C4-2B (cell line): ENCODE measurements around the gene VSIG10.

ENCODE experiments used
- ZFX ChIP-seq: fragments of 450-650 bp; IDR thresholded peaks from 2 replicates; pipeline ENCODE4 v1.6.1; 2017
- TF ChIP-seq, protein P1 (sequence below): fragments of 450-650 bp; conservative IDR thresholded peaks from 2 replicates; pipeline ENCODE4 v1.5.1; 2017; ENCODE audit warnings: mild to moderate bottlenecking

DNA sequence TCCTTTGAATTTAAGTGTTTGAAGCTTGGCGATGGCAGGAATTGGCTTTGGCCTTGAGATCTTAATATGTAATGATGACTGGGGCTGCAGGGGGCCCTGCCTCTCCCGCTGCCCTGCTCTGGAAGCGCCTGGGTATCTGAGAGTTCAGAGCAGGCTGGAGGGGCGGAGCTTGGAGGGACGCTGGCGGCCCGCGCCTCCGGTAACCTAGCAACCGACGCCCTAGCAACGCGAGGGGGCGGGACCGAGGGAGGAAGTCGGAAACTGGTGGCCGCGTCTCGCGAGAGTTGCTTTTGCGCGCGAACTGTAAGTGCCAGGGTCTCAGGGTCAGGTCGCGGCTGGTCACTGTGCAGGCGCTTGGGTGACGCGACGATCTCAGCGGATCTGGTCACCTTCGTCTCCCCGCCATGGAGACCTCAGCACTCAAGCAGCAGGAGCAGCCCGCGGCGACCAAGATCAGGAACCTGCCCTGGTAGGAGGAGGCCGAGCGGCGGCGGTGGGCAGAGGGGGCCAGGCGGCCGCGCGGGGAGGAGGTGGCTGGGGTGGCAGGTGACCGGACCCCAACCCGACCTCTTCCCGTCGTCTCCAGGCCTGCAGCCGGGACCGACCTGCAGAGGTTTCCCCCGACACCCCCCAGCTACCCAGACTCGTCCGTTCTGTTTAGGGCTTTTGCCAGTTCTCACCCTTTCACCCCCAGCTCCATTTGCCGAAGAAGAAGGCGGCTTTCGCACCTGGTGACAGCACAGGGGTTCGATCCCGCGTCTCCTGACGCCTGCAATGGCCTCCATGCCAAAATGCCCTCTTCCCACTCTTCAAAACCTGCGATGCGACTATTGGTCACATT is 87.2 kb downstream of the VSIG10 start, which contains the start of gene RFC5:
- TF ChIP-seq, protein P1, sequence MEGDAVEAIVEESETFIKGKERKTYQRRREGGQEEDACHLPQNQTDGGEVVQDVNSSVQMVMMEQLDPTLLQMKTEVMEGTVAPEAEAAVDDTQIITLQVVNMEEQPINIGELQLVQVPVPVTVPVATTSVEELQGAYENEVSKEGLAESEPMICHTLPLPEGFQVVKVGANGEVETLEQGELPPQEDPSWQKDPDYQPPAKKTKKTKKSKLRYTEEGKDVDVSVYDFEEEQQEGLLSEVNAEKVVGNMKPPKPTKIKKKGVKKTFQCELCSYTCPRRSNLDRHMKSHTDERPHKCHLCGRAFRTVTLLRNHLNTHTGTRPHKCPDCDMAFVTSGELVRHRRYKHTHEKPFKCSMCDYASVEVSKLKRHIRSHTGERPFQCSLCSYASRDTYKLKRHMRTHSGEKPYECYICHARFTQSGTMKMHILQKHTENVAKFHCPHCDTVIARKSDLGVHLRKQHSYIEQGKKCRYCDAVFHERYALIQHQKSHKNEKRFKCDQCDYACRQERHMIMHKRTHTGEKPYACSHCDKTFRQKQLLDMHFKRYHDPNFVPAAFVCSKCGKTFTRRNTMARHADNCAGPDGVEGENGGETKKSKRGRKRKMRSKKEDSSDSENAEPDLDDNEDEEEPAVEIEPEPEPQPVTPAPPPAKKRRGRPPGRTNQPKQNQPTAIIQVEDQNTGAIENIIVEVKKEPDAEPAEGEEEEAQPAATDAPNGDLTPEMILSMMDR: no peak
- TF ChIP-seq ZFX: peak; percentile 52; the same call in 1 of the 2 replicates
